HCT116 (cell line): Measurements from ENCODE around the gene FAM43B. TPM values are rescaled to one million over a fixed set of nuclear protein-coding genes. Genes with fewer than 3 reads are reported as not detected.

ENCODE experiments used
- ATAC-seq: fragments of 200-7000 bp; cut with Tn5 transposase; 2 replicates; pipeline ENCODE4 v1.9.1; 2020; ENCODE audit warnings: mild to moderate bottlenecking, moderate library complexity
- BruUV-seq: library from RNA; stranded (reverse); fragments of 400-500 nt; replicated peaks from 2 replicates; lab custom pipeline; 2021; lab: Mats Ljungman, UMichigan
- CTCF ChIA-PET: fragments of 300-600 bp; sonication (Branson Sonifier 250); formaldehyde crosslinking; loops from one replicate; lab custom pipeline; 2021; ENCODE audit warnings: antibody characterized with exemption; lab: Charles Lee
- POLR2A ChIA-PET: fragments of 300-600, 350-600 bp; sonication (Branson Sonifier 250); formaldehyde crosslinking; loops from one replicate; lab custom pipeline; 2021; ENCODE audit warnings: antibody characterized with exemption; lab: Charles Lee
- RAD21 ChIA-PET, 2 experiments: fragments of 300-600 bp; sonication (Branson Sonifier 250); formaldehyde crosslinking; loops; one replicate each; lab custom pipeline; 2023; ENCODE audit warnings: low total read pairs in 2 of 2; ENCODE audit not compliant: uncharacterized antibody in 2 of 2, unreplicated experiment in 2 of 2, low non-redundant PET in 1 of 2; lab: Charles Lee
- DNase-seq: peaks from one replicate; pipeline ENCODE4 v3.0.0-alpha.2; 2010; ENCODE audit warnings: low read depth, low spot score
- H2AFZ ChIP-seq: fragments of 200-600 bp; shearing (Covaris generic), sonication (generic); 2 replicates; pipeline ENCODE4 v1.6.1; 2017; ENCODE audit warnings: low read depth, mixed run types, mixed read lengths, antibody characterized with exemption, low read length; ENCODE audit not compliant: poor library complexity, severe bottlenecking
- H3K27ac ChIP-seq: 2 replicates; pipeline ENCODE4 v1.5.1; 2012; ENCODE audit warnings: low read depth, low read length
- H3K27me3 ChIP-seq: fragments of 200-600 bp; sonication (generic); 2 replicates; pipeline ENCODE4 v1.6.1; 2016; ENCODE audit warnings: mixed run types, low read length, mixed read lengths; ENCODE audit not compliant: insufficient read depth
- H3K36me3 ChIP-seq, 2 experiments: fragments of 200-500 bp in 1 of 2; fragments of 200-600 bp in 1 of 2; sonication (Bioruptor generic) in 1 of 2; sonication (generic) in 1 of 2; 2 replicates each; pipeline versions ENCODE4 v1.5.1 to v1.6.1; 2014 to 2016; ENCODE audit warnings: low read length in 2 of 2, inconsistent platforms in 1 of 2, mixed read lengths in 1 of 2, mixed run types in 1 of 2; ENCODE audit not compliant: insufficient read depth in 2 of 2, control insufficient read depth in 1 of 2
- H3K4me1 ChIP-seq, 2 experiments: fragments of 200-600 bp in 1 of 2; sonication (generic) in 1 of 2; 2 replicates each; pipeline versions ENCODE4 v1.5.1 to v1.6.1; 2012 to 2017; ENCODE audit warnings: low read length in 2 of 2, inconsistent platforms in 1 of 2, mild to moderate bottlenecking in 1 of 2, mixed read lengths in 1 of 2, mixed run types in 1 of 2, moderate library complexity in 1 of 2; ENCODE audit not compliant: insufficient read depth in 2 of 2, control insufficient read depth in 1 of 2
- H3K4me2 ChIP-seq: fragments of 200-600 bp; sonication (generic); 2 replicates; pipeline ENCODE4 v1.6.1; 2017; ENCODE audit warnings: mixed run types, low read length, mixed read lengths
- H3K4me3 ChIP-seq, 2 experiments: fragments of 200-600 bp in 1 of 2; sonication (generic) in 1 of 2; replicated peaks in 1 of 2; 2 replicates each; pipeline ENCODE4 v1.5.1; 2011 to 2016; ENCODE audit warnings: low read length in 2 of 2, control low read depth in 1 of 2, low read depth in 1 of 2, mild to moderate bottlenecking in 1 of 2, mixed read lengths in 1 of 2, mixed run types in 1 of 2
- H3K79me2 ChIP-seq: fragments of 200-600 bp; sonication (generic); 2 replicates; pipeline ENCODE4 v1.6.1; 2017; ENCODE audit warnings: mild to moderate bottlenecking, mixed run types, low read length, moderate library complexity, mixed read lengths; ENCODE audit not compliant: insufficient read depth
- H3K9ac ChIP-seq: fragments of 200-600 bp; sonication (generic); 2 replicates; pipeline ENCODE4 v1.6.1; 2016; ENCODE audit warnings: low read length, mixed read lengths
- H3K9me2 ChIP-seq: fragments of 200-600 bp; sonication (generic), shearing (Covaris generic); 2 replicates; pipeline ENCODE4 v1.6.1; 2017; ENCODE audit warnings: mixed run types, mild to moderate bottlenecking, moderate library complexity; ENCODE audit not compliant: insufficient read depth
- H3K9me3 ChIP-seq, 2 experiments: fragments of 200-500 bp in 1 of 2; fragments of 200-600 bp in 1 of 2; sonication (Bioruptor generic) in 1 of 2; sonication (generic) in 1 of 2; 2 replicates each; pipeline ENCODE4 v1.6.1; 2014 to 2017; ENCODE audit warnings: low read length in 2 of 2, mixed read lengths in 2 of 2, inconsistent platforms in 1 of 2, low read depth in 1 of 2, mild to moderate bottlenecking in 1 of 2, mixed run types in 1 of 2, moderate library complexity in 1 of 2; ENCODE audit not compliant: control insufficient read depth in 1 of 2, insufficient read depth in 1 of 2
- H4K20me1 ChIP-seq: fragments of 200-600 bp; sonication (generic), shearing (Covaris generic); 2 replicates; pipeline ENCODE4 v1.6.1; 2017; ENCODE audit warnings: mixed run types, mild to moderate bottlenecking, moderate library complexity; ENCODE audit not compliant: insufficient read depth
- ATF3 ChIP-seq: IDR thresholded peaks from 2 replicates; pipeline ENCODE4 v1.6.1; 2012
- CBX3 ChIP-seq: IDR thresholded peaks from 2 replicates; pipeline ENCODE4 v1.6.1; 2012; ENCODE audit warnings: low read depth
- CEBPB ChIP-seq: IDR thresholded peaks from 2 replicates; pipeline ENCODE4 v1.6.1; 2012; ENCODE audit warnings: low read depth
- ELF1 ChIP-seq: IDR thresholded peaks from 2 replicates; pipeline ENCODE4 v1.6.1; 2012; ENCODE audit warnings: low read depth, borderline replicate concordance
- EZH2 ChIP-seq: fragments of 200-600 bp; sonication (generic); IDR thresholded peaks from 2 replicates; pipeline ENCODE4 v1.6.1; 2017; ENCODE audit warnings: antibody characterized with exemption, mixed run types
- EZH2phosphoT487 ChIP-seq: fragments of 200-600 bp; IDR thresholded peaks from 2 replicates; pipeline ENCODE4 v1.6.1; 2018; ENCODE audit warnings: antibody characterized with exemption, borderline replicate concordance
- FOSL1 ChIP-seq: IDR thresholded peaks from 2 replicates; pipeline ENCODE4 v1.6.1; 2012; ENCODE audit warnings: low read depth
- JUND ChIP-seq: IDR thresholded peaks from 2 replicates; pipeline ENCODE4 v1.6.1; 2012
- MAX ChIP-seq: IDR thresholded peaks from 2 replicates; pipeline ENCODE4 v1.6.1; 2012
- POLR2A ChIP-seq: IDR thresholded peaks from 2 replicates; pipeline ENCODE4 v1.7.0; 2011; ENCODE audit warnings: borderline replicate concordance; ENCODE audit not compliant: insufficient read depth, insufficient read length; ENCODE audit errors: extremely low read depth
- POLR2AphosphoS5 ChIP-seq: IDR thresholded peaks from 2 replicates; pipeline ENCODE4 v1.6.1; 2011; ENCODE audit warnings: mild to moderate bottlenecking, low read depth, low read length, moderate library complexity
- RAD21 ChIP-seq: IDR thresholded peaks from 2 replicates; pipeline ENCODE4 v1.6.1; 2012; ENCODE audit warnings: low read depth, mild to moderate bottlenecking
- SIN3A ChIP-seq: IDR thresholded peaks from 2 replicates; pipeline ENCODE4 v1.6.1; 2012; ENCODE audit warnings: low read depth
- SP1 ChIP-seq: IDR thresholded peaks from 2 replicates; pipeline ENCODE4 v1.6.1; 2012; ENCODE audit warnings: low read depth
- ZBTB33 ChIP-seq: IDR thresholded peaks from 2 replicates; pipeline ENCODE4 v1.6.1; 2011; ENCODE audit warnings: mild to moderate bottlenecking, low read length, moderate library complexity; ENCODE audit not compliant: insufficient replicate concordance; ENCODE audit errors: extremely low read depth
- ZFX ChIP-seq: fragments of 450-650 bp; IDR thresholded peaks from 2 replicates; pipeline ENCODE4 v1.6.1; 2017
- ZNF274 ChIP-seq: fragments of 200-500 bp; sonication (Bioruptor generic); IDR thresholded peaks from 2 replicates; pipeline ENCODE4 v1.6.1; 2014; ENCODE audit warnings: mild to moderate bottlenecking, low read depth, low read length, inconsistent platforms
- intact Hi-C: fragments of 100-400 bp; cut with micrococcal nuclease; formaldehyde crosslinking; loops from 2 replicates; pipeline ENCODE4 v1.10.0; 2022
- total RNA-seq: library from RNA; stranded (reverse); gene quantifications from one replicate; pipeline ENCODE4 v1.2.1, GENCODE V29; 2021; ENCODE audit not compliant: unreplicated experiment
- TF ChIP-seq, protein P1 (sequence below): IDR thresholded peaks from 2 replicates; pipeline ENCODE4 v1.6.1; 2012; ENCODE audit warnings: low read depth
- TF ChIP-seq, protein P2 (sequence below), 3 experiments: fragments of 200-600 bp in 1 of 3; sonication (generic) in 1 of 3; IDR thresholded peaks in 2 of 3; conservative IDR thresholded peaks in 1 of 3; 2 replicates each; pipeline ENCODE4 v1.5.1; 2012 to 2017; ENCODE audit warnings: low read depth in 2 of 3, low read length in 2 of 3, antibody characterized with exemption in 1 of 3, borderline replicate concordance in 1 of 3, control low read depth in 1 of 3, mild to moderate bottlenecking in 1 of 3, mixed read lengths in 1 of 3, mixed run types in 1 of 3, moderate library complexity in 1 of 3; ENCODE audit not compliant: insufficient read depth in 1 of 3

FAM43B gene
- total RNA-seq, 1 experiment from 2014 or later = not detected

DNA sequence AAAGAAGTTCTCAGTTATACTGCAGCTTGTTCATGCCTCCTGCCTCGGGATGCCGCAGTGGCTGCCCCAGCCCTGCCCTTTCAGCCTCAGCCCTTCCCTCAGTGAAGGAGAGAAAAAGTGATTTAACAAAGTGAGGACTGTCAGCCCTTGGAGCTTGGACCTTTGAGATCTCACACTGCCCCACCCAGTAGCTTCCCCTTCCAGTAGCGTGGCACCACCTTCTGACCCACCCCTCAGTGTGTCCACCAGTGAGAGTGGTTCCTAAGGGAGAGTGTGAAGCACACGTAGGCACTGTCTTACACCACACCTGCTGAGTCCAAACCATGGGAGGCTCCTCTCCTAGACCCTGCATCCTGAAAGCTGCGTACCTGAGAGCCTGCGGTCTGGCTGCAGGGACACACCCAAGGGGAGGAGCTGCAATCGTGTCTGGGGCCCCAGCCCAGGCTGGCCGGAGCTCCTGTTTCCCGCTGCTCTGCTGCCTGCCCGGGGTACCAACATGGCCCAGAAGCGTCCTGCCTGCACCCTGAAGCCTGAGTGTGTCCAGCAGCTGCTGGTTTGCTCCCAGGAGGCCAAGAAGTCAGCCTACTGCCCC, 36.4 kb downstream of the FAM43B start, which contains the start of gene CDA:
TSS of gene CDA (plus strand) at position 464 of the 592 bp plus-strand sequence. CDS start at position 497, 33 bp downstream.
- Histone ChIP-seq H3K36me3 (no peaks in the 10 kb centered on the region), H3K27me3 (no peaks in the 10 kb centered on the region), H3K4me3 (peak within 1 kb of the TSS; percentile 68 to 71), H3K79me2 (no peaks in the 10 kb centered on the region), H3K4me1 (peaks cover 23 to 47% of the 10 kb centered on the region in 2 experiments), H3K9me3 (no peaks in the 10 kb centered on the region), H3K9me2 (no peaks in the 10 kb centered on the region), H4K20me1 (no peaks in the 10 kb centered on the region), H3K9ac (peak within 1 kb of the TSS; percentile 77), H3K27ac (peak within 1 kb of the TSS; percentile 38; the same call in 1 of the 2 replicates), H3K4me2 (peak within 1 kb of the TSS; percentile 99), H2AFZ (peak within 1 kb of the TSS; percentile 86)
- CTCF ChIA-PET = interaction anchor here (0.6 to 2.9 kb wide), 7 partner anchors 13 to 376 kb away, joined by 3 to 21 read pairs (median 4); partner anchors contain the start of gene PINK1
- peak; percentile 90 for ATAC-seq
- RAD21 ChIA-PET = interaction anchor here in 1 of 2 experiments (0.6 to 1.4 kb wide), 2 partner anchors 13 to 24 kb away, joined by 4 to 5 read pairs; no protein-coding TSS in a partner anchor
- POLR2A ChIA-PET = interaction anchor here (0.7 to 1.3 kb wide), 6 partner anchors 10 to 45 kb away, joined by 3 to 6 read pairs (median 4); no protein-coding TSS in a partner anchor
- intact Hi-C loops = no loop called here
- no TSS peak for BruUV-seq
- peak; percentile 81 for DNase-seq
- no peak for TF ChIP-seq ZBTB33
- peak; percentile 71 for TF ChIP-seq MAX
- peak; percentile 82 for TF ChIP-seq POLR2AphosphoS5
- no peak; the same call in 1 of the 2 replicates for TF ChIP-seq RAD21
- peak; percentile 66; the same call in 1 of the 2 replicates for TF ChIP-seq SIN3A
- peak; percentile 38; the same call in 1 of the 2 replicates for TF ChIP-seq CBX3
- no peak for TF ChIP-seq JUND
- TF ChIP-seq POLR2A = no peak
- TF ChIP-seq EZH2phosphoT487 = no peak
- TF ChIP-seq, protein P1, sequence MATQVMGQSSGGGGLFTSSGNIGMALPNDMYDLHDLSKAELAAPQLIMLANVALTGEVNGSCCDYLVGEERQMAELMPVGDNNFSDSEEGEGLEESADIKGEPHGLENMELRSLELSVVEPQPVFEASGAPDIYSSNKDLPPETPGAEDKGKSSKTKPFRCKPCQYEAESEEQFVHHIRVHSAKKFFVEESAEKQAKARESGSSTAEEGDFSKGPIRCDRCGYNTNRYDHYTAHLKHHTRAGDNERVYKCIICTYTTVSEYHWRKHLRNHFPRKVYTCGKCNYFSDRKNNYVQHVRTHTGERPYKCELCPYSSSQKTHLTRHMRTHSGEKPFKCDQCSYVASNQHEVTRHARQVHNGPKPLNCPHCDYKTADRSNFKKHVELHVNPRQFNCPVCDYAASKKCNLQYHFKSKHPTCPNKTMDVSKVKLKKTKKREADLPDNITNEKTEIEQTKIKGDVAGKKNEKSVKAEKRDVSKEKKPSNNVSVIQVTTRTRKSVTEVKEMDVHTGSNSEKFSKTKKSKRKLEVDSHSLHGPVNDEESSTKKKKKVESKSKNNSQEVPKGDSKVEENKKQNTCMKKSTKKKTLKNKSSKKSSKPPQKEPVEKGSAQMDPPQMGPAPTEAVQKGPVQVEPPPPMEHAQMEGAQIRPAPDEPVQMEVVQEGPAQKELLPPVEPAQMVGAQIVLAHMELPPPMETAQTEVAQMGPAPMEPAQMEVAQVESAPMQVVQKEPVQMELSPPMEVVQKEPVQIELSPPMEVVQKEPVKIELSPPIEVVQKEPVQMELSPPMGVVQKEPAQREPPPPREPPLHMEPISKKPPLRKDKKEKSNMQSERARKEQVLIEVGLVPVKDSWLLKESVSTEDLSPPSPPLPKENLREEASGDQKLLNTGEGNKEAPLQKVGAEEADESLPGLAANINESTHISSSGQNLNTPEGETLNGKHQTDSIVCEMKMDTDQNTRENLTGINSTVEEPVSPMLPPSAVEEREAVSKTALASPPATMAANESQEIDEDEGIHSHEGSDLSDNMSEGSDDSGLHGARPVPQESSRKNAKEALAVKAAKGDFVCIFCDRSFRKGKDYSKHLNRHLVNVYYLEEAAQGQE = no peak
- TF ChIP-seq, protein P2, sequence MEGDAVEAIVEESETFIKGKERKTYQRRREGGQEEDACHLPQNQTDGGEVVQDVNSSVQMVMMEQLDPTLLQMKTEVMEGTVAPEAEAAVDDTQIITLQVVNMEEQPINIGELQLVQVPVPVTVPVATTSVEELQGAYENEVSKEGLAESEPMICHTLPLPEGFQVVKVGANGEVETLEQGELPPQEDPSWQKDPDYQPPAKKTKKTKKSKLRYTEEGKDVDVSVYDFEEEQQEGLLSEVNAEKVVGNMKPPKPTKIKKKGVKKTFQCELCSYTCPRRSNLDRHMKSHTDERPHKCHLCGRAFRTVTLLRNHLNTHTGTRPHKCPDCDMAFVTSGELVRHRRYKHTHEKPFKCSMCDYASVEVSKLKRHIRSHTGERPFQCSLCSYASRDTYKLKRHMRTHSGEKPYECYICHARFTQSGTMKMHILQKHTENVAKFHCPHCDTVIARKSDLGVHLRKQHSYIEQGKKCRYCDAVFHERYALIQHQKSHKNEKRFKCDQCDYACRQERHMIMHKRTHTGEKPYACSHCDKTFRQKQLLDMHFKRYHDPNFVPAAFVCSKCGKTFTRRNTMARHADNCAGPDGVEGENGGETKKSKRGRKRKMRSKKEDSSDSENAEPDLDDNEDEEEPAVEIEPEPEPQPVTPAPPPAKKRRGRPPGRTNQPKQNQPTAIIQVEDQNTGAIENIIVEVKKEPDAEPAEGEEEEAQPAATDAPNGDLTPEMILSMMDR (IDR thresholded peaks at IDR 0.05 in 2 of 3, conservative IDR thresholded peaks at IDR 0.05 in 1 of 3; ENCODE audit: borderline replicate concordance in 1 of 3, insufficient read depth in 1 of 3, low read depth in 2 of 3, low read length in 2 of 3) = no peak
- TF ChIP-seq SP1 = peak; percentile 64
- no peak for TF ChIP-seq FOSL1
- no peak for TF ChIP-seq CEBPB
- no peak for TF ChIP-seq ZFX
- no peak for TF ChIP-seq ZNF274
- no peak for TF ChIP-seq ELF1
- no peak for TF ChIP-seq EZH2
- TF ChIP-seq ATF3 = no peak
